ENCODE data around the gene PPP2R5C. TPM values are rescaled to one million over a fixed set of nuclear protein-coding genes. Genes with fewer than 3 reads are reported as not detected.

PPP2R5C gene
- total RNA-seq, 1 donor from 2014 or later, result 250 TPM

DNA sequence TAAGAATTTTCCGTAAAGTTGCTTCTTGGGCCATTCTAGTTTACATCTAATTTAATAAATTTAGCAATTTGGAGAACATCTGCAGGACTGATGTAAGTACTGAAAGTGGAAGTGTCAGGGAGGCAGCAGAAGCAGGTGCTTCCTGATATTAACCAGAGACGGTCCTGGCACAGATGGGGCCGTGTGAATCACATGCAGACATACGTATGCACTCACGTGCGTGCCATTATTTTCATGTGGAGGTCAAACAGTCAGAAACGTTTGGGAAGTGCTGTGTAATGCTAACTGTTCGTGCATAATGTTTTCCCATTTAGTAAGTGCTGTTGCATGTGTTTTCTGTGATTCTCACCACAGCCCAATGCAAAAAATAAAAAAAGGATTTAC is 115.0 kb downstream of the PPP2R5C start:
- intact Hi-C loops (cut with micrococcal nuclease), result loop anchor here (1.0 to 5.0 kb wide), 7 partner anchors 18 to 169 kb away; no protein-coding TSS in a partner anchor

DNA sequence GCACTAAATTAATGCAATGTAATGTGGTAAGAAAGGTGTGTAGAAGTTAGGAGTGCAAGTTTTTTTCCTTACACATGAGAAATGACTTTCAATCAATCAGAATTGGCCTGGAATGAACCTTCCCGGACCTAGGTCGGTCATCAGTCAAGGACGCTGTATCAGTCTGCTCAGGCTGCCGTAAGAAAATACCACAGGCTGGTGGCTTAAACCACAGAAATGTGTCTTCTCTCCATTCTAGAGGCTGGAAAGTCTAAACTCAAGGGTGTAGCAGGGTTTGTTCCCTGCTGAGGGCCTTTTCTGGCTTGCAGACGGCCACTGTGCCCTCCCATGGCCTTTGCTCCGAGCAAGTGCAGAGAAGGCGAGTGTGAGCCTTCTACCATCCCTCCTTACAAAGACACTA is 116.3 kb downstream of the PPP2R5C start:
- intact Hi-C loops (cut with micrococcal nuclease), result loop anchor here (2.0 to 5.0 kb wide), 3 partner anchors 19 to 155 kb away; no protein-coding TSS in a partner anchor

DNA sequence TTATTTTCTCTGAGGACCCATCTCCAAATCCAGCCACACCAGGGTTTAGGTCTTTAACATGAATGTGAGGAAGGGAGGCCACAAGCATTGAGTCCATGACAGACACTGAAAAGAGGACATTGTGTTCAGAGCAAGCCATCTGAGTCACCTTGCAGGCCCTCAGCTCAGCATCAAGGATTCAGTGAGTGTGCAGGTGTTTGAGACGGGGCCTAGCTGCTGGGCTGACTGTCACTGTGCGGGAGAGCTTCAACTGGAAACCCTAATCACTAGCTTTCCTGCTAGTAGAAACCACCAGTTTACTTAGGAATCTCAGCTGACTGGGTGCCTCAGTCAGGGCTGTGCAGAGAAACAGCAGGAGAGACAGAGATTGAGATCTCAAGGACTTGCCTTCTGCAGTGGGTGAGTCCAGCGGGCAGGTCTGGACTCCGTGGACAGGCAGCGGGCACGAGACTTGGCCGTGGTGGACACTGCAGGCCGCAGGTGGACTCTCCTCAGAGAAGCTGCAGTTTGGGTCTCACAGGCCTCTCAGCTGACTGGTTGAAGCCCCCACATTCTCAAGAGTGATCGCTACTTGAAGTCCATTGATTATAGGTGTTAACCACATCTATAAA is 116.8 kb downstream of the PPP2R5C start:
- intact Hi-C loops (cut with micrococcal nuclease), result loop anchor here (5.0 kb wide), 2 partner anchors 36 to 156 kb away; no protein-coding TSS in a partner anchor

DNA sequence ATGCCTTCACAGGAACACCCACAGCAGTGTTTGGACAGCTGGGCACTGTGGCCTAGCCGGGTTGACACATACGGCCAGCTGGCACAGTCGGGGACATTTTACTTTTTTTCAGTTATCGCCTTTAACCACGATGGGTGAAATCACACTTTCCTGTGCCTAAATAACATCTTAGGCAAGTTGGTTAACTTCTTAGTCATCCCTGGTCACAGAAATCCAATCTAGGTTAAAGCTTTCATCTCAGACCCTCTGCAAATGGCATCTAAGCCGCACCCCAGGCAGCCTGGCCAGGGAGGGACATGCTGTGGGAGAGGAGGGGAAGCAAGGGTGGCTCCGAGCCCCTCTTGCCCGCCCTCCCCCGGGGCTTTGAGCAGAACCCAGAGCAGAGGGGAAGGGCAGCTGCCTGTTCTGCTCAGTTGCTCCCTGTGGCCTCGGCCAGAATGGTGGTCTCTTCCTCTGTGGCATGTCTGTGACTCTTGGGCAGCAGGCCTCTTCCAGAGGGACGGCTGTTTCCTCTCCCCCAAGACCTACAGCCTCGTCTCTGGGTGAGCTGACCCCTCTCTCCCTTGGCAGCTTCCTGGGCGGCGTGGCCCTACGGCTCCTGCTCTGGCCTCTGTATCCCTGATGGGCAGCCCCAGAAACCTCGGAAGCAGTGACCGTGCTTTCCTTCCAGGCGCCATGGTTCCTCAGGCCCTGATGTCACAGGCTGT is 117.5 kb downstream of the PPP2R5C start:
- intact Hi-C loops (cut with micrococcal nuclease), result loop anchor here (5.0 kb wide), 2 partner anchors 37 to 157 kb away; no protein-coding TSS in a partner anchor

- intact Hi-C loops (cut with micrococcal nuclease), result loop anchor here (5.0 kb wide), 2 partner anchors 37 to 157 kb away; no protein-coding TSS in a partner anchor
Measured at GRCh38 chr14:101879529-101880336, 118.2 kb downstream of the PPP2R5C start.

DNA sequence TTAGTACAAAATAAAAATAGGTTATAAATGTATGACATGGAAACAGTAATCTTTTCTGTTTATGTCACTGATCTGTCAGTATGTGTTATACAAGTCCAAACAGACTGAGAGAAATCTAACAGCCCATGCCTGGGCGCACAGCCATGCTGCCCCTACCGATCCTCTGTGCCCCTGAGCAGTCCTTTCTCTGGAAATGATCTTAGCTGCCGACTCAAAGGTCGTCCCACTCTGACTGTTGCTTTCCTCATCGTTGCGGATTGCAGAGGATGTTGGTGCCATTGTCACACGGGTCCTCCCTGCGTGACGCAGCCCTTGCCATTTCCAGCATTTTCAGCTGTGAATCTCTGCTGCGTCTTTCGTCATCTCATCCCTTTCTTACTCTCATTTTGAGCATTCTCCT is 119.9 kb downstream of the PPP2R5C start:
- intact Hi-C loops (cut with micrococcal nuclease), result no loop called here

DNA sequence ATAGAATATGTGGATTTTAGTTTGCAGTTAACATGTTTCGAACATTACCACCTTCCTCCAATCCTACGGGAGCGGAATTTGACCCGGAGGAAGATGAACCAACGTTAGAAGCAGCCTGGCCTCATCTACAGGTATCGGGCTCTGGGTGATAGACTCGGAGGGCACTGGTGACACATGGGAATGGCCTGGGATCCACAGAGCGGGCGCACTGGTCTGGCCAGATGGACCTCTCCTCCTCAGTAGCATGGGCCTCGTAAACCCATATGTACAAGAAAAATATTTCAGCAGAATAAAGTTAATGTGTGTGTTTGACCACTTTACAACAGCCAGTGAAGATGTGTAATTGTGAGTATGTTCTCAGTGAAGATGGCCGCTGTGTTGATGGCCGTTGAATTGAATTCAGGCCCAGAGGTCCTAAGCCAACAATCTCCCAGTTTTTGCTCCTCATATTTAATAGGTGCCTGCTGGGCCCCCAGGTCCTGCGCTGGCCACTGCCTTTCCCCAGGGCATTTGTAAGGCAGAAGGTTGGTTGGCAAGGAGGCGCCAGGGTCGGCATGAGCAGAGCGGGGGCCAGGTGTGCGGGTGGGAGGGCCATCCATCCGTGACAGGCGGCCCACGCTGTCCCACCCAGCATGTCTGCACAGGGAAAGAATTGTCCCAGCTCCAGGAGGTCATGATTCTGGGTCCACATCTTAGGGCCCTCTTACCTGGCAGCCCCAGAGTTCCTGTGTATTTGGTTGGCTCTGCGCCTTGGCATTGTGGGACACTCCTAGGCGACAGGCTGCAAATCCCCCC is 120.8 kb downstream of the PPP2R5C start:
- intact Hi-C loops (cut with micrococcal nuclease), result no loop called here

DNA sequence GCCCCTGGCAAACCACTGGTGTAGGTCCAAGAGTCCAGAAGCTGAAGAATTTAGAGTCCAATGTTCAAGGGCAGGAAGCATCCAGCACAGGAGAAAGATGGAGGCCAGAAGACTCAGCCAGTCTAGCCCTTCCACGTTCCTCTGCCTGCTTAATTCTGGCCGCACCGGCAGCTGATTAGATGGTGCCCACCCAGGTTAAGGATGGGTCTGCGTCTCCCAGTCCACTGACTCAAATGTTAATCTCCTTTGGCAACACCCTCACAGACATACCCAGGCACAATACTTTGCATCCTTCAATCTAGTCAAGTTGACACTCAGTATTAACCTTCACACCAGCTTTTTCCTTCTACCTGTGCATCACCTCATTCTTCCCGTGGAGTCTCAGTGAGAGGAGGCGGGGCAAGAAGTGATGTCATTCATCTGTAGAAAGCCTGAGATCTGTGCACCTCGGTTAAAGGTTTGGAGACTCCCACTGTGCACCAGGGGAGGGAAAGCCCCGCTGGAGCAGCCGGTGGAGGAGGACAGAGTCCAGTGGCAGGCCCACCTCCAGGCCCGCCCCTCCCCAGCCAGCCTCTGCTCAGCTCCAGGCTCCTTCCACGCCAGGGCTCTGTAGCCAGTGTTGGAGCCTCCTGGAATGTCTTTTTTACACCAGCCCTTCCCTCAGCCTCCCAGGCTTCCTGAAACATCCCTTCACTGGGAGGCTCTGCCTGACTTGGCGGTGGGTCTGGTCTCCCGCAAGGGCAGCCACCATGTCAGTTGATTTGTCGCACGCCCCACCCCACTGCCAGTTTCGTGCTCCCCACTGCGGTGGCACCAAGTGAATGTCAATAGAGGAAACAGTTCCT is 122.8 kb downstream of the PPP2R5C start:
- intact Hi-C loops (cut with micrococcal nuclease), result no loop called here

GRCh38 chr14:101884934-101885576 is 123.5 kb downstream of the PPP2R5C start:
- intact Hi-C loops (cut with micrococcal nuclease), result no loop called here

DNA sequence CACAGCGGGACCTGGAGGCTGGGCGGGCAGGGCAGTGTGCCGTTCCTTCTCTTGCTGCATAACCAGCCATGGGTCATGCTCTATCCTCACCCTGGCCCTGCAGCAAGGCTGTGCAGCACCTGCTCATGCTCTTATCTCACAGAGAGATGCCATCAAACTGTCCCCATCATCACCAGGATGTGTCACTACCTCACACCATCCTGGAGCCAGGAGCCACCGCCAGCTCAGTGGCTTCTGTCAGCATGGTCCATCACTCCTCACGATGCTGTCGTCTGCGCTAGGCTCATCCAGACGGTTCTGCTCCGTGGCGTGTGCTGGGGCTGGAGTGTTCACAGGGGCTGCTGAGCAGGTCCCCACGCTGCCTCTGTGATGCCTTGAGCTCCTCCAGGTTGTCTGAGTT is 125.7 kb downstream of the PPP2R5C start:
- intact Hi-C loops (cut with micrococcal nuclease), result no loop called here

- intact Hi-C loops (cut with micrococcal nuclease), result no loop called here
Measured at GRCh38 chr14:101888182-101888581, 126.7 kb downstream of the PPP2R5C start.

GRCh38 chr14:101889366-101889765 is 127.9 kb downstream of the PPP2R5C start:
- intact Hi-C loops (cut with micrococcal nuclease), result no loop called here

DNA sequence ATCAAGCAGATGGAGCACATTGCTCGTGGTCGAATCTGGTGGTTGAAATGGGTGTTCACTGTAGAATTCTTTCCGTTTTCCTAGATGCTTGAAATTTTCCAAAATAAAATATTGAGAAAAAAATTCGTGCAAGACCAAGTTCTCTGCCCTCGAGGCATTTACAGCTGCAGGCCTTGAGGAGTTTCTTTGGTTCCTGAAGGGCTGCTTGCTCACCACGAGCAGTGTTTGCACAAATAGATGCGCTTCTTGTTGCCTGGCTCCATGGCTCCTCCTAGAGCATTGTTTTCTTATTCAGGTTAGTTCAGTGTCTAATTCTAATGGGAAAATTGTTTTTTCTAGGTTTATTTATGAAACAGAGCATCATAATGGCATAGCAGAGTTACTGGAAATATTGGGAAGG is 128.4 kb downstream of the PPP2R5C start:
- intact Hi-C loops (cut with micrococcal nuclease), result loop anchor here (1.0 kb wide), 1 partner anchor 183 kb away; no protein-coding TSS in a partner anchor

GRCh38 chr14:101891471-101891870 is 130.0 kb downstream of the PPP2R5C start:
- intact Hi-C loops (cut with micrococcal nuclease), result no loop called here

- intact Hi-C loops (cut with micrococcal nuclease), result no loop called here
Measured at GRCh38 chr14:101893759-101894158, 132.2 kb downstream of the PPP2R5C start.

- intact Hi-C loops (cut with micrococcal nuclease), result no loop called here
Measured at GRCh38 chr14:101894365-101895081, 133.0 kb downstream of the PPP2R5C start.

DNA sequence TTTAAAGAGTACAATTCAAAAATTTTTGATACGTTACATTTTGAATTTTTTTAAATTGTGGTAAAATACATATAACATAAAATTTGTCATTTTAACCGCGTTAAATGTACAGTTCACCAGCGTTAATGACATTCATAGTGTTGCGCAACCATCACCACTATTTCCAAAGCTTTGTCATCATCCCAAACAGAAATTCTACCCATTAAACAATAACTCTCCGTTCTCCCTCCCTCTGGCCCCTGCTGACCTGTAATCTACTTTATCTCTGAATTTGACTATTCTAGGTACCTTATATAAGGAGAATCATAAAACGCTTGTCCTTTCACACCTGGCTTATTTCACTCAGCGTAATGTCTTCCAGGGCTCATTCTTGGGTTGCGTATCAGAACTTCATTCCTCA is 133.7 kb downstream of the PPP2R5C start:
- intact Hi-C loops (cut with micrococcal nuclease), result no loop called here

DNA sequence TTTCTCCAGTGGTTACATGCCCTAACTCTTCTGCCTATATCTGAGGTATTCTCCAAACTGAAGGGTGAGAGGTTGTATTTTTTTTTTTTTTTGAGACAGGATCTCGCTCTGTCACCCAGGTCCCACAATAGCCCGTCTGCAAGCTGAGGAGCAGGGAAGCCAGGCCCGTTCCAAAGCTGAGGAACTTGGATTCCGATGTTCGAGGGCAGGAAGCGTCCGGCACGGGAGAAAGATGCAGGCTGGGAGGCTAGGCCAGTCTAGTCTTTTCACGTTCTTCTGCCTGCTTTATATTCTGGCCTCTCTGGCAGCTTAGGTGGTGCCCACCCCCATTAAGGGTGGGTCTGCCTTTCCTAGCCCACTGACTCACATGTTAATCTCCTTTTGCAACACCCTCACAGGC is 135.8 kb downstream of the PPP2R5C start:
- intact Hi-C loops (cut with micrococcal nuclease), result no loop called here

- intact Hi-C loops (cut with micrococcal nuclease), result no loop called here
Measured at GRCh38 chr14:101898416-101898815, 136.9 kb downstream of the PPP2R5C start.
